HFF-Myc (cell line): Measurements from ENCODE around the gene CTPS1.

Experiments used
- DNase-seq: peaks from one replicate; pipeline ENCODE4 v3.0.0-alpha.2; 2011; ENCODE audit warnings: low read depth; ENCODE audit errors: extremely low read depth
- H3K4me3 ChIP-seq: replicated peaks from 2 replicates; pipeline ENCODE4 v1.5.1; 2011; ENCODE audit warnings: low read depth, mild to moderate bottlenecking, control low read depth, low read length
- TF ChIP-seq, protein P1 (sequence below): IDR thresholded peaks from 2 replicates; pipeline ENCODE4 v1.5.1; 2012; ENCODE audit warnings: mild to moderate bottlenecking, low read depth, low read length, control low read depth; ENCODE audit errors: missing control alignments

The CTPS1 gene

DNA sequence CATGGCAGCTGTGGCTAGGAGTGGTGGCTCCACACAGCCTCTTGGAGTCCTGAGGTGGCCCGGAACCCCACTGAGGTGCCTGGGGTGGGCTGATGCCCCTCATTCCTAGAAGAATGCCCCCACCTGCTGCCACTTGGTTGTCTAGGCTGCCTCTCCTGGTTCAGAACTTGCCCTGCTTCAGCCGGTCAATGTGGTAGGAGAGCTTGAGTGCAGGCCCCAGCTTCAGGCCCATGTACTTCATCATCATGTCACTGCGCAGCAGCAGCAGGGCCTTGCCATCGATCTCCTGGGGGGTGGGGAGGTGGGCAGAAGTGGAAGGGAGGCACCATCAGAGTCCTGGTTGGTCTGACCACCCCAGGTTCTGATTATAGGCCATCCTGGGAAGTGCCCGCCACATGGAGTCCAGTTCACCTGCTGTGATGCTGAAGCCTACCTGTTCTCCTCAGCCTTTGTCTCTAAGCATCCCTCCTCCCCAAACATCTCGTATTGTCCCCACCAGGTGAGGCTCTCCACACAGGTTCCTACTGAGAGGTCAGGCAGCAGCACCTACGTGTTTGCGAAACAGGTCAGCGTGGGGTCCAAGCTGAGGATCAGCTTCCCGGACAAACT is 48.6 kb downstream of the CTPS1 start:
- DNase-seq: no peak
- H3K4me3 ChIP-seq: no peak overlapping the region
- TF ChIP-seq, protein P1, sequence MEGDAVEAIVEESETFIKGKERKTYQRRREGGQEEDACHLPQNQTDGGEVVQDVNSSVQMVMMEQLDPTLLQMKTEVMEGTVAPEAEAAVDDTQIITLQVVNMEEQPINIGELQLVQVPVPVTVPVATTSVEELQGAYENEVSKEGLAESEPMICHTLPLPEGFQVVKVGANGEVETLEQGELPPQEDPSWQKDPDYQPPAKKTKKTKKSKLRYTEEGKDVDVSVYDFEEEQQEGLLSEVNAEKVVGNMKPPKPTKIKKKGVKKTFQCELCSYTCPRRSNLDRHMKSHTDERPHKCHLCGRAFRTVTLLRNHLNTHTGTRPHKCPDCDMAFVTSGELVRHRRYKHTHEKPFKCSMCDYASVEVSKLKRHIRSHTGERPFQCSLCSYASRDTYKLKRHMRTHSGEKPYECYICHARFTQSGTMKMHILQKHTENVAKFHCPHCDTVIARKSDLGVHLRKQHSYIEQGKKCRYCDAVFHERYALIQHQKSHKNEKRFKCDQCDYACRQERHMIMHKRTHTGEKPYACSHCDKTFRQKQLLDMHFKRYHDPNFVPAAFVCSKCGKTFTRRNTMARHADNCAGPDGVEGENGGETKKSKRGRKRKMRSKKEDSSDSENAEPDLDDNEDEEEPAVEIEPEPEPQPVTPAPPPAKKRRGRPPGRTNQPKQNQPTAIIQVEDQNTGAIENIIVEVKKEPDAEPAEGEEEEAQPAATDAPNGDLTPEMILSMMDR: no peak

DNA sequence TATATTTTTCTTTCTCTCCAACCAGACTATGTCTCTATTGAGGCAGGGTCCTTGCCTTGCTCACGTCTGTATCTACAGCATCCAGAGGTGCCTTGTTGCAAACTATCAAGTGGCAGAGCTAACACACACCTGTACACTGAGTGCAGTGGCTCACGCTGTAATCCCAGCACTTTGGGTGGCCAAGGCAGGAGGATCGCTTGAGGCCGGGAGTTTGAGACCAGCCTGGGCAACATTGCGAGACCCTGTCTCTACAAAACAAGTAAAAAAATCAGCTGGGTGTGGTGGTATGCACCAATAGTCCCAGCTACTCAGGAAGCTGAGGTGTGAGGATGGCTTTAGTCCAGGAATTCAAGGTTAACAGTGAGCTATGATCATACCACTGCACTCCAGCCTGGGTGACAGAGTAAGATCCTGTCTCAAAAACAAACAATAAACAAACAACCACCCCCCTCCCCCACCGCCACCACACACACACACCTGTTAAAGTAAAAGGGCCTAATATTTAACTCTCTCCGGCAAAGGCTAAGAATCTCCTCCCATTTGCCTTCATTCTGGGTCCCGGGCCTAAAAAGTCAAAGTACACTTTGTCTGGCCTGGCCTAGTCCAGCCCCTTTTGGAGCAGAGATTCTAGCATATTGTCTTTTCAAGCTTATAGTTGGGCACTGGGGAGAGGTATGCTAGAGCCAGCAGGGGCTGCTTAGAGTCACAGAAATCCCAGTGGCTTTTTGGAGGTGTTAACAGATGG is 51.5 kb downstream of the CTPS1 start:
- no peak overlapping the region for H3K4me3 ChIP-seq
- no peak for DNase-seq
- TF ChIP-seq, protein P1: no peak

DNA sequence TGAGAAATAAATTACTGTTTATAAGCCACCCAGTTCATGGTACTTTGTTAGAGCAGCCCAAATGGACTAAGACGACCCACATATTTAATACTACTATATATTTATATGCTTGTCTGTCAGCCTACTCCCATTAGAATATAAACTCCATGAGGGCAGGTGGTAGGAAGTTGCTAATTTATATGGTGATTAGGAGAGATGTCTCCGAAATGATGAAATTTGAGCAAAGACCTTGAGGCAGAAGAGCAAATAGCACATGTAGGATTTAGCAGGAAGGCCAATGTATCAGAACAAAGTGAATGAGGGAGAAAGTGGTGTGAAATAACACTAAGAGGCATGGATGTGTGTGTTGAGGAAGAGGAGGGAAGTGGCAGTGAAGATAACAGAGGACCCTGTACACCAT is 52.7 kb downstream of the CTPS1 start:
- TF ChIP-seq, protein P1: no peak
- H3K4me3 ChIP-seq: no peak overlapping the region
- DNase-seq: no peak

DNA sequence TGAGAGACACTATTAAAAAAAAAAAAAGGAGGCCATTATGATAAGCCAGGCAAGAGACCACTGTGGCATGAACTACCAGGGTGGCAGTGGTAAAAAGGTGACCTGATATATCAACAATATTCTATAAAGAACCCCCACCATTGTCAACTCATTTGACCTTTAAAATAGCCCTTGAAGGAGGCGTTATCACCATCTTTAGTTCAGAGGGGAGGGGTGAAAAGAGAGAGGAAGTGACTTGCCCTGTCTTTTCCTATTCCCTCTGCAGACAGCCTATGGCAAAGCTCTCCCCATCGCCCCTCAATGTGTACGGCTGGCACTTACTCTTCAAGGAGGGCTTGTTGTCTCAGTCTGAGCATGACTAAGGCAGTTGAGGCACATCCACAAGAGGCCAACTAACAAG is 53.8 kb downstream of the CTPS1 start:
- no peak for DNase-seq
- no peak overlapping the region for H3K4me3 ChIP-seq
- TF ChIP-seq, protein P1: no peak

DNA sequence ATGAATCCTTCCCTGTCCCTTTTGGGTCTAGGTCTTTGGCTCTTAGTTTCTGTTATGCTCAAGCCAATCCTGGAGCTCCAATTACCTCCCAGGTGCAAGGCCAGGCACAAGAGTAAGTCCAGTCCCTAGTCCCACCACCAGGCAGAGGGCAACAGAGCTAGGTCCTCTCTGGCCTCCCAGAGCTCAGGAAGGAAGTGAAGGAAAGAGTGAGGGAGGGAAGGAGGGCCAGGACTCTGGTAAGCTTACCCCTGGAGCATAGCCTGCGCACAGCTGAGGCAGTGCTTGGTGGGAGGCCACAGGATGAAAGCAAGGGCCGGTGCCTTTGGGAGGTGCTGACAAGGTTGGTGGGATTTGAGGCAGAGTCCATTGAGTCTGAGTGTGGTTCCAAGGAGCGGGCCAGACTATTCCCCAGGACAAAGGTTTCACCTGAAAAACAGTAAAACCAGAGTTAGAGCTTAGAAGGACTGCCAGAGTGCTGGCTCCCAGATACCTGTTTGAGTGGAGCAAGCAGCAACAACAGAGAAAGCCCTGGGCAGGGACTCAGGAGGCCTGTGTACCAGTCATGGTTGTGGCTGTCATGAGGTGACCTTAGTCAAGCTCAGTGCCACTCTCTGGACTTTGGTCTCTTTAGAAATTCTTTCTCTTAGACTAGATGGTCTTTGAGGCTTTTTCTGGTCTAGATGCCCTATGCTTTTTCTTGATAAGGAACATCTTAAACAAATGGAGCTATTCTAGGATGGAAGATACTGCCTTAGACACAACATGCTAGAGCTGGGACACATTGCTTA is 57.8 kb downstream of the CTPS1 start:
- DNase-seq: no peak
- no peak overlapping the region for H3K4me3 ChIP-seq
- TF ChIP-seq, protein P1: no peak

DNA sequence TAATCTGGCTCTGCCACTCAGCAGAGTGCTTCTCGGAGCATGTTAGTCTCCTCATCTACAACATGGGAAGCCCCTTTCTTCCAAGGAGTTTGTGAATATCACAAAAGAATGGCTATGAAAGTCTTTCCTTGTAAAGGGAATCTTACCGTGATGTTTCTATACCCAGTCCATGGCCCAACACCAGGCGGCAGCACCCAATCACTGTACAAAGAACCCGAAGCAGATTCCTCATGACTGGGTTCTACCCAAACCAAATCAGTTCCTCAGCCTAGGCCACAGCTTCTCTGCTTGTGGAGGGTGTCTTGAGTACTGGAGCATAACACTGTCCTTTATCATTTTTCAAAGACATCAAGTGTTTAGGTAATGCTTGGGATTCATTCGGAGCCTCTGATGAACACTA is 58.6 kb downstream of the CTPS1 start:
- H3K4me3 ChIP-seq: no peak overlapping the region
- TF ChIP-seq, protein P1: no peak
- DNase-seq: no peak
